H1 (cell line): ENCODE measurements around the gene TRIM44. TPM values are rescaled to one million over a fixed set of nuclear protein-coding genes. Genes with fewer than 3 reads are reported as not detected.

Source experiments
- EGR1 ChIP-seq: IDR thresholded peaks from 2 replicates; pipeline ENCODE4 v1.6.1; 2011; ENCODE audit warnings: low read depth, low read length, borderline replicate concordance
- HDAC2 ChIP-seq, 2 experiments: fragments of 300-600 bp in 1 of 2; sonication (generic) in 1 of 2; IDR thresholded peaks; 2 replicates each; pipeline ENCODE4 v1.6.1; 2011 to 2012; ENCODE audit warnings: low read depth in 2 of 2, low read length in 2 of 2, mild to moderate bottlenecking in 2 of 2, moderate library complexity in 2 of 2, borderline replicate concordance in 1 of 2, inconsistent platforms in 1 of 2
- TAF7 ChIP-seq: optimal IDR thresholded peaks from 2 replicates; pipeline ENCODE3; 2011; ENCODE audit warnings: low read depth, mild to moderate bottlenecking, inconsistent platforms, low read length, moderate library complexity, borderline replicate concordance
- polyA plus RNA-seq, 7 experiments: library from polyadenylated mRNA; depleted of rRNA in 3 of 7; stranded (reverse) in 5 of 7; unstranded in 2 of 7; fragments of >200 nt in 5 of 7; fragments of 200-250 nt in 2 of 7; gene quantifications; 1 replicate in 5 of 7; 2 replicates in 1 of 7; 4 replicates in 1 of 7; pipeline versions ENCODE4 v1.2.1 to v1.2.3, GENCODE V29; 2011 to 2013; ENCODE audit warnings: missing spikeins in 2 of 7, mixed read lengths in 2 of 7
- total RNA-seq: library from RNA; stranded (reverse); fragmentation: NEBNext Ultra II Directional; extraction: Animal tissue kit (Norgen Biotek cat#: 25700); gene quantifications from 2 replicates; pipeline ENCODE4 v1.2.1, GENCODE V29; 2021
- TF ChIP-seq, protein P1 (sequence below), 3 experiments: IDR thresholded peaks; 1 replicate in 2 of 3; 2 replicates in 1 of 3; pipeline versions ENCODE4 v1.5.1 to v1.6.1; 2011; ENCODE audit warnings: low read length in 3 of 3, mild to moderate bottlenecking in 3 of 3, inconsistent platforms in 2 of 3, low read depth in 1 of 3, moderate library complexity in 1 of 3; ENCODE audit not compliant: insufficient read depth in 1 of 3; ENCODE audit errors: control extremely low read depth in 1 of 3

Gene TRIM44
- total and polyA plus RNA-seq, 2 of the 8 experiments (the other 6 are each of a cell fraction or from before 2014, with no cell fraction given): 13.9 to 34.4 TPM

DNA sequence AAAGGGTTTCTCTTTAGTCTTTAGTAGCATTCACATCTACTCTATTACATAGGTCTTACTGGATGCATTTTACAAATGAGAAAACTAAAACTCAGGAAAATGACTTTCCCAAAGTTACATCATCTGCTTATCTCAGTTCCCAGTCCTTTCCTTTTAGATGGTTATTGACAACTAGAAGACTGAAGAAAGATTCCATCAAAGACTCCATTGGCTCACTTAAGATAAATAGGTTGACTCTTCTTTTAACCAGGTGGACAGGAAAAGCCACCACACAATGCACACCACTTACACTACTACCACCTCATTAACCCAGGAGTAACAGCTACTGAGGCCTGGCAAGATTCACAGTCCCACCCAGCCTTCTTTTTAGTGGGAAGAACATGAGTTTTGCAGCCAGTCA lies 123.6 kb downstream of the TRIM44 start (continued):
- TF ChIP-seq, protein P1, sequence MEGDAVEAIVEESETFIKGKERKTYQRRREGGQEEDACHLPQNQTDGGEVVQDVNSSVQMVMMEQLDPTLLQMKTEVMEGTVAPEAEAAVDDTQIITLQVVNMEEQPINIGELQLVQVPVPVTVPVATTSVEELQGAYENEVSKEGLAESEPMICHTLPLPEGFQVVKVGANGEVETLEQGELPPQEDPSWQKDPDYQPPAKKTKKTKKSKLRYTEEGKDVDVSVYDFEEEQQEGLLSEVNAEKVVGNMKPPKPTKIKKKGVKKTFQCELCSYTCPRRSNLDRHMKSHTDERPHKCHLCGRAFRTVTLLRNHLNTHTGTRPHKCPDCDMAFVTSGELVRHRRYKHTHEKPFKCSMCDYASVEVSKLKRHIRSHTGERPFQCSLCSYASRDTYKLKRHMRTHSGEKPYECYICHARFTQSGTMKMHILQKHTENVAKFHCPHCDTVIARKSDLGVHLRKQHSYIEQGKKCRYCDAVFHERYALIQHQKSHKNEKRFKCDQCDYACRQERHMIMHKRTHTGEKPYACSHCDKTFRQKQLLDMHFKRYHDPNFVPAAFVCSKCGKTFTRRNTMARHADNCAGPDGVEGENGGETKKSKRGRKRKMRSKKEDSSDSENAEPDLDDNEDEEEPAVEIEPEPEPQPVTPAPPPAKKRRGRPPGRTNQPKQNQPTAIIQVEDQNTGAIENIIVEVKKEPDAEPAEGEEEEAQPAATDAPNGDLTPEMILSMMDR (IDR thresholded peaks at IDR 0.05; ENCODE audit: control extremely low read depth in 1 of 3, insufficient read depth in 1 of 3, low read depth in 1 of 3, low read length in 3 of 3): no peak
- no peak for TF ChIP-seq TAF7
- no peak for TF ChIP-seq EGR1
- no peak for TF ChIP-seq HDAC2 (IDR thresholded peaks at IDR 0.05; ENCODE audit: borderline replicate concordance in 1 of 2, low read depth in 2 of 2, low read length in 2 of 2)
